ENCODE data around the gene RALA.

DNA sequence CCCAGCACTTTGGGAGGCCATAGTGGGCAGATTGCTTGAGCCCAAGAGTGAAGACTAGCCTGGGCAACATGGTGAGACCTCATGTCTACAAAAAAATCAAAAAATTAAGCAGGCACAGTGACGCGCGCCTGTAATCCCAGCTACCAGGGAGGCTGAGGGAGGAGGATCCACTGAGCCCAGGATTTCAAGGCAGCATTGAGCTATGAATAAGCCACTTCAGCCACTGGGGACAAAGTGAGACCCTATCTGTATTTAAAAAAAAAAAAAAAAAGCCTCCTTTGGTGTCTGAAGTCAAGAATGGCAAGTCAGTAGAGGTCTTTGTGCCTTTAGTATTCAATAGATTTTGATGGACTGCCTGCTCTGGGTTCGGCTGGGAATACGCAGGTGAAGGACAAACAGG is 85.7 kb downstream of the RALA start:
- TF ChIP-seq CTCF (IDR thresholded peaks at IDR 0.05) (no peak), POLR2A (IDR thresholded peaks at IDR 0.05) (no peak)

Measured in Peyer's patch (tissue), 4 donors.